Pancreas (tissue), 10 donors: ENCODE measurements around the gene PTPN5. TPM values are rescaled to one million over a fixed set of nuclear protein-coding genes. Genes with fewer than 3 reads are reported as not detected.

Experiments
- ATAC-seq, 4 donors: fragments of 200-7000 bp; cut with Tn5 transposase; one replicate each; pipeline versions ENCODE4 v1.8.0 to v1.9.1; 2020; ENCODE audit warnings: mild to moderate bottlenecking in 4 of 4, moderate library complexity in 4 of 4
- DNase-seq, 6 donors: peaks; one replicate each; pipeline ENCODE4 v3.0.0-alpha.2; 2020
- FAIRE-seq: peaks from 2 replicates; lab custom pipeline; 2012; peaks lifted over from hg19 to GRCh38; lab: Jason Lieb, UNC
- H3K27ac ChIP-seq, 4 donors: fragments of 200-600 bp; sonication (generic); 1 replicate in 3 of 4; 2 replicates in 1 of 4; pipeline versions ENCODE4 v1.5.0 to v1.8.0; 2020
- H3K27me3 ChIP-seq, 4 donors: fragments of 200-600 bp; one replicate each; pipeline ENCODE4 v1.8.0; 2021
- H3K36me3 ChIP-seq, 3 donors: fragments of 200-600 bp; sonication (generic) in 1 of 3; one replicate each; pipeline versions ENCODE4 v1.5.0 to v1.8.0; 2020 to 2021
- H3K4me1 ChIP-seq, 3 donors: fragments of 200-600 bp; one replicate each; pipeline ENCODE4 v1.8.0; 2021
- H3K4me3 ChIP-seq, 4 donors: fragments of 200-600 bp; sonication (generic) in 2 of 4; one replicate each; pipeline versions ENCODE4 v1.5.0 to v1.8.0; 2020 to 2021
- H3K9me3 ChIP-seq, 4 donors: fragments of 200-600 bp; one replicate each; pipeline ENCODE4 v1.8.0; 2021
- CTCF ChIP-seq, 4 donors: fragments of 200-600 bp; sonication (generic) in 3 of 4; IDR thresholded peaks; one replicate each; pipeline versions ENCODE4 v1.5.0 to v1.8.0; 2021; ENCODE audit warnings: antibody characterized with exemption in 4 of 4
- WGBS, 2 donors: extraction: QIAGEN DNeasy Blood & Tissue Kit; methylation state at CpG; one replicate each; pipeline ENCODE4 v1.1.7; 2013; 5-methylcytosine and 5-hydroxymethylcytosine counted together
- intact Hi-C, 3 donors: fragments of 100-400 bp; cut with DNase I; formaldehyde crosslinking; loops; one replicate each; pipeline versions ENCODE4 v1.11.1 to v1.14.2; 2022
- polyA plus RNA-seq, 2 donors: library from polyadenylated mRNA; stranded (reverse); fragments of 200-250 nt; gene quantifications; one replicate each; pipeline ENCODE4 v1.2.3, GENCODE V29; 2013
- total RNA-seq, 6 donors: library from RNA; stranded (reverse); fragmentation: NEBNext Ultra II Directional in 4 of 6; extraction: Animal tissue kit (Norgen Biotek cat#: 25700) in 4 of 6; gene quantifications; one replicate each; pipeline versions ENCODE4 v1.2.1 to v1.2.4, GENCODE V29; 2021 to 2023
- donor health status: healthy with polysubstance abuse.
- donor health status: DM: no; HTN: no; CAD: no; lungs with moderate emphysema.
- donor health status: DM: no; HTN: no; CAD: no.
- donor health status: control.
- donor health status: control.
- donor health status: Bipolar disorder and iron deficiency.
- donor health status: DM: yes; HTN: yes; CAD: no.
- donor health status: DM: no; HTN: no; CAD: no.
- donor health status: DM: no; HTN: no; CAD: no.
- donor health status: DM: yes; HTN: yes; CAD: no.

PTPN5 gene
- total and polyA plus RNA-seq, 8 donors: 0.09 to 1.3 (median 0.38) TPM

- ATAC-seq (no peak), FAIRE-seq (no peak), DNase-seq (no peak)
- H3K4me3 ChIP-seq: no peak overlapping the region
- H3K4me1 ChIP-seq: peaks cover 3 to 9% (median 5%) of the 10 kb centered on the region in 3 donors
- no peaks in the 10 kb centered on the region for H3K9me3 ChIP-seq
- H3K27me3 ChIP-seq: no peaks in the 10 kb centered on the region
- no peaks in the 10 kb centered on the region for H3K36me3 ChIP-seq
- intact Hi-C loops: no loop called here
- H3K27ac ChIP-seq: no peak overlapping the region
- TF ChIP-seq CTCF (IDR thresholded peaks at IDR 0.05): no peak
- 46 to 48% methylated on average over 1 of the region's 1 CpG for WGBS, 2 donors
Observed at GRCh38 chr11:18704698-18705097, 86.9 kb downstream of the PTPN5 start.

- Histone ChIP-seq H3K27ac (no peak overlapping the region), H3K36me3 (no peaks in the 10 kb centered on the region), H3K4me3 (no peak overlapping the region), H3K9me3 (no peaks in the 10 kb centered on the region), H3K4me1 (peaks cover 3 to 15% (median 5%) of the 10 kb centered on the region in 3 donors), H3K27me3 (no peaks in the 10 kb centered on the region)
- DNase-seq: no peak
- no peak for TF ChIP-seq CTCF (IDR thresholded peaks at IDR 0.05)
- ATAC-seq: no peak
- intact Hi-C loops: no loop called here
- WGBS, 2 donors: 91 to 94% methylated on average over 5 of the region's 5 CpGs
- no peak for FAIRE-seq
Observed at GRCh38 chr11:18704045-18704645, 87.5 kb downstream of the PTPN5 start.

GRCh38 chr11:18703001-18703763 lies 88.4 kb downstream of the PTPN5 start:
- no peak for FAIRE-seq
- TF ChIP-seq CTCF (IDR thresholded peaks at IDR 0.05): no peak
- intact Hi-C loops: no loop called here
- H3K9me3 ChIP-seq: no peaks in the 10 kb centered on the region
- no peak overlapping the region for H3K4me3 ChIP-seq
- no peak for DNase-seq
- no peaks in the 10 kb centered on the region for H3K36me3 ChIP-seq
- H3K27me3 ChIP-seq: no peaks in the 10 kb centered on the region
- ATAC-seq: no peak
- WGBS, 2 donors: 47 to 93% methylated on average over 2 of the region's 2 CpGs
- peaks cover 3 to 15% (median 5%) of the 10 kb centered on the region in 3 donors for H3K4me1 ChIP-seq
- H3K27ac ChIP-seq: no peak overlapping the region

GRCh38 chr11:18701614-18702216 lies 89.9 kb downstream of the PTPN5 start:
- Histone ChIP-seq H3K4me1 (peaks cover 3 to 15% (median 5%) of the 10 kb centered on the region in 3 donors), H3K9me3 (no peaks in the 10 kb centered on the region), H3K27me3 (no peaks in the 10 kb centered on the region), H3K4me3 (no peak overlapping the region), H3K27ac (no peak overlapping the region), H3K36me3 (no peaks in the 10 kb centered on the region)
- no peak for FAIRE-seq
- intact Hi-C loops: no loop called here
- 93 to 96% methylated on average over 17 of the region's 17 CpGs for WGBS, 2 donors
- ATAC-seq: no peak
- no peak for DNase-seq
- TF ChIP-seq CTCF (IDR thresholded peaks at IDR 0.05): no peak
